Measurements from ENCODE around the gene RHCG. TPM values are rescaled to one million over a fixed set of nuclear protein-coding genes. Genes with fewer than 3 reads are reported as not detected.

The RHCG gene
- polyA plus RNA-seq, 1 of the 3 experiments (the other 2 are of a cell fraction) = not detected

GRCh38 chr15:89502867-89503595 lies 6.6 kb upstream of the RHCG start:
- ChIA-PET CTCF (interaction anchor here (0.6 to 1.2 kb wide), 2 partner anchors 143 to 779 kb away, joined by 3 read pairs; no protein-coding TSS in a partner anchor), POLR2A (no interaction called here)
- no peak overlapping the region for H3K9ac ChIP-seq
- no peaks in the 10 kb centered on the region for H4K20me1 ChIP-seq (ENCODE audit: insufficient read depth)
- H3F3A ChIP-seq (replicated peaks; ENCODE audit: insufficient read depth) = peaks cover 9% of the 10 kb centered on the region
- H3K27me3 ChIP-seq (ENCODE audit: insufficient read depth) = no peaks in the 10 kb centered on the region
- no peaks in the 10 kb centered on the region for H3K9me2 ChIP-seq
- WGBS (ENCODE audit: low lambda C conversion rate) = 64% methylated on average over 7 of the region's 7 CpGs
- no peak overlapping the region for H3K4me2 ChIP-seq
- H3K9me3 ChIP-seq = no peaks in the 10 kb centered on the region
- H3K79me2 ChIP-seq (ENCODE audit: insufficient read depth) = no peaks in the 10 kb centered on the region
- no peak for TF ChIP-seq JUND (IDR thresholded peaks at IDR 0.05)
- no peak for TF ChIP-seq NRF1 (IDR thresholded peaks at IDR 0.05; ENCODE audit: low read depth, low read length)
- TF ChIP-seq CHD2 (IDR thresholded peaks at IDR 0.05; ENCODE audit: low read length, partially characterized antibody) = no peak
- TF ChIP-seq RCOR1 (IDR thresholded peaks at IDR 0.05; ENCODE audit: low read length) = no peak
- TF ChIP-seq CTCF (IDR thresholded peaks at IDR 0.05) = no peak
- no peak for TF ChIP-seq ELF1 (IDR thresholded peaks at IDR 0.05)
- TF ChIP-seq USF2 (IDR thresholded peaks at IDR 0.05; ENCODE audit: borderline replicate concordance, low read depth, low read length) = no peak
- no peak for TF ChIP-seq MAX (IDR thresholded peaks at IDR 0.05; ENCODE audit: low read depth)
- no peak for TF ChIP-seq FOXJ3 (CRISPR knock-in tag; IDR thresholded peaks at IDR 0.05)
- no peak for TF ChIP-seq PBX3 (IDR thresholded peaks at IDR 0.05)
- no peak for TF ChIP-seq RXRA (IDR thresholded peaks at IDR 0.05; ENCODE audit: borderline replicate concordance, low read depth)
- no peak for TF ChIP-seq GABPA (IDR thresholded peaks at IDR 0.05; ENCODE audit: low read depth)
- no peak for TF ChIP-seq TCF12 (IDR thresholded peaks at IDR 0.05)
- no peaks in the 10 kb centered on the region for H3K4me1 ChIP-seq (ENCODE audit: control insufficient read depth in 1 of 2, insufficient read depth in 2 of 2, low read depth in 1 of 2, low read length in 1 of 2)
- H3K36me3 ChIP-seq (replicated peaks in 1 of 2; ENCODE audit: control insufficient read depth in 1 of 2, insufficient read depth in 2 of 2, low read length in 1 of 2) = no peaks in the 10 kb centered on the region
- no peak for DNase-seq
- H3K4me3 ChIP-seq (ENCODE audit: low read depth in 2 of 2, low read length in 1 of 2) = no peak overlapping the region
- no peak overlapping the region for H3K27ac ChIP-seq (ENCODE audit: low read depth in 2 of 2, low read length in 1 of 2)
- no peak overlapping the region for H2AFZ ChIP-seq (ENCODE audit: low read depth)

GRCh38 chr15:89501646-89502045 lies 5.3 kb upstream of the RHCG start:
- Histone ChIP-seq H3K4me3 (ENCODE audit: low read depth in 2 of 2, low read length in 1 of 2) (no peak overlapping the region), H4K20me1 (ENCODE audit: insufficient read depth) (no peaks in the 10 kb centered on the region), H3K79me2 (ENCODE audit: insufficient read depth) (no peaks in the 10 kb centered on the region), H2AFZ (ENCODE audit: low read depth) (no peak overlapping the region), H3K27me3 (ENCODE audit: insufficient read depth) (no peaks in the 10 kb centered on the region), H3F3A (replicated peaks; ENCODE audit: insufficient read depth) (peaks cover 11% of the 10 kb centered on the region), H3K9ac (no peak overlapping the region), H3K9me2 (no peaks in the 10 kb centered on the region), H3K9me3 (no peaks in the 10 kb centered on the region), H3K27ac (ENCODE audit: low read depth in 2 of 2, low read length in 1 of 2) (no peak overlapping the region), H3K4me2 (no peak overlapping the region), H3K4me1 (ENCODE audit: control insufficient read depth in 1 of 2, insufficient read depth in 2 of 2, low read depth in 1 of 2, low read length in 1 of 2) (peaks cover 0 to 3% of the 10 kb centered on the region in 2 experiments; a peak in 1 of 4 replicates), H3K36me3 (replicated peaks in 1 of 2; ENCODE audit: control insufficient read depth in 1 of 2, insufficient read depth in 2 of 2, low read length in 1 of 2) (no peaks in the 10 kb centered on the region)
- ChIA-PET CTCF (interaction anchor here (1.2 to 2.1 kb wide), 2 partner anchors 30 to 142 kb away, joined by 3 to 5 read pairs; no protein-coding TSS in a partner anchor), POLR2A (no interaction called here)
- TF ChIP-seq SIN3A (IDR thresholded peaks at IDR 0.05; ENCODE audit: borderline replicate concordance, low read depth, low read length) = no peak
- TF ChIP-seq TAF1 (IDR thresholded peaks at IDR 0.05; ENCODE audit: borderline replicate concordance, low read depth, low read length) = no peak
- no peak for TF ChIP-seq POLR2AphosphoS5 (IDR thresholded peaks at IDR 0.05; ENCODE audit: low read depth, low read length)
- no peak for DNase-seq
- 88% methylated on average over 5 of the region's 5 CpGs for WGBS (ENCODE audit: low lambda C conversion rate)

All from SK-N-SH (cell line).